K562 (cell line): Measurements from ENCODE around the gene TM7SF2. TPM values are rescaled to one million over a fixed set of nuclear protein-coding genes. Genes with fewer than 3 reads are reported as not detected.

Source experiments
- BCL6 ChIP-seq: fragments of 250-450 bp; sonication (Bioruptor Pico); IDR thresholded peaks from 2 replicates; pipeline ENCODE4 v1.4.0; 2020
- CAMTA2 ChIP-seq: fragments of 250-450 bp; sonication (Bioruptor Pico); conservative IDR thresholded peaks from 2 replicates; pipeline ENCODE4 v1.5.1; 2022
- CBX5 ChIP-seq: IDR thresholded peaks from 2 replicates; pipeline ENCODE4 v1.6.1; 2014; ENCODE audit warnings: low read depth, borderline replicate concordance
- DIDO1 ChIP-seq: fragments of 450-650 bp; IDR thresholded peaks from 2 replicates; pipeline ENCODE4 v1.6.1; 2016; ENCODE audit warnings: low read depth, missing biosample characterization, missing genetic modification characterization
- EP300 ChIP-seq: IDR thresholded peaks from 2 replicates; pipeline ENCODE4 v1.6.1; 2012; ENCODE audit warnings: low read length, improper control_type of control experiment
- ILK ChIP-seq: fragments of 450-650 bp; IDR thresholded peaks from 2 replicates; pipeline ENCODE4 v1.6.1; 2016; ENCODE audit warnings: missing genetic modification characterization, low read depth, mild to moderate bottlenecking, missing compliant biosample characterization, moderate library complexity, borderline replicate concordance
- IRF2 ChIP-seq: sonication (generic); formaldehyde crosslinking; IDR thresholded peaks from 2 replicates; pipeline ENCODE4 v1.8.1; 2022; ENCODE audit warnings: mild to moderate bottlenecking, missing genetic modification reagents
- MCM2 ChIP-seq: fragments of 450-650 bp; IDR thresholded peaks from 2 replicates; pipeline ENCODE4 v1.6.1; 2017; ENCODE audit warnings: low read depth, mild to moderate bottlenecking
- RBBP5 ChIP-seq: fragments of 200-600 bp; sonication (generic); IDR thresholded peaks from 2 replicates; pipeline ENCODE4 v1.6.1; 2012; ENCODE audit warnings: borderline replicate concordance, mild to moderate bottlenecking, low read length, control low read depth, inconsistent platforms; ENCODE audit not compliant: insufficient read depth, poor library complexity, severe bottlenecking
- SAP30 ChIP-seq: fragments of 200-600 bp; sonication (generic); IDR thresholded peaks from 2 replicates; pipeline ENCODE4 v1.6.1; 2012; ENCODE audit warnings: borderline replicate concordance, low read depth, mild to moderate bottlenecking, moderate library complexity, low read length, control low read depth, inconsistent platforms; ENCODE audit not compliant: insufficient read depth, poor library complexity, severe bottlenecking
- SIX5 ChIP-seq, 2 experiments: IDR thresholded peaks; 2 replicates each; pipeline ENCODE4 v1.6.1; 2011; ENCODE audit warnings: low read length in 2 of 2, borderline replicate concordance in 1 of 2, low read depth in 1 of 2, mild to moderate bottlenecking in 1 of 2, moderate library complexity in 1 of 2; ENCODE audit not compliant: insufficient read depth in 1 of 2
- SREBF1 ChIP-seq: fragments of 150-350 bp; IDR thresholded peaks from 2 replicates; pipeline ENCODE4 v1.6.1; 2014; ENCODE audit warnings: antibody characterized with exemption, low read depth, low read length, borderline replicate concordance
- TAF1 ChIP-seq: IDR thresholded peaks from 2 replicates; pipeline ENCODE4 v1.6.1; 2011; ENCODE audit warnings: mild to moderate bottlenecking, low read length, moderate library complexity; ENCODE audit not compliant: insufficient read depth, control insufficient read depth, severe bottlenecking; ENCODE audit errors: extremely low read depth
- THRAP3 ChIP-seq: fragments of 450-650 bp; IDR thresholded peaks from 2 replicates; pipeline ENCODE4 v1.6.1; 2016; ENCODE audit warnings: mild to moderate bottlenecking, inconsistent platforms, borderline replicate concordance
- WHSC1 ChIP-seq: IDR thresholded peaks from one replicate; pipeline ENCODE4 v1.6.1; 2012; ENCODE audit warnings: low read length, control low read depth, inconsistent platforms
- XRCC4 ChIP-seq: IDR thresholded peaks from one replicate; pipeline ENCODE4 v1.6.1; 2011; ENCODE audit not compliant: insufficient read depth, insufficient read length; ENCODE audit errors: extremely low read depth
- ZNF197 ChIP-seq: fragments of 200-800 bp; sonication (Bioruptor generic); IDR thresholded peaks from 2 replicates; pipeline ENCODE4 v1.6.1; 2016; ENCODE audit warnings: low read depth, missing genetic modification characterization, missing compliant biosample characterization
- ZNF41 ChIP-seq: fragments of 250-450 bp; sonication (Bioruptor Pico); conservative IDR thresholded peaks from 2 replicates; pipeline ENCODE4 v1.4.0; 2020; ENCODE audit warnings: mild to moderate bottlenecking
- ZNF668 ChIP-seq: fragments of 250-450 bp; sonication (Bioruptor Pico); IDR thresholded peaks from 2 replicates; pipeline ENCODE4 v1.8.0; 2022; ENCODE audit warnings: mild to moderate bottlenecking, inconsistent platforms
- ZNF699 ChIP-seq: fragments of 250-450 bp; sonication (Bioruptor Pico); IDR thresholded peaks from 2 replicates; pipeline ENCODE4 v1.8.0; 2021; ENCODE audit warnings: mild to moderate bottlenecking, moderate library complexity; ENCODE audit not compliant: insufficient replicate concordance
- polyA plus RNA-seq, 8 experiments: library from polyadenylated mRNA; depleted of rRNA in 4 of 8; stranded (reverse) in 5 of 8; unstranded in 3 of 8; fragments of >200 nt; fragmentation: Nextera tagmentation in 2 of 8; fragmentation: Illumina TruSeq in 1 of 8; extraction: Ambion mirVana in 2 of 8; extraction: Trizol in 1 of 8; gene quantifications; 2 replicates each; pipeline versions ENCODE4 v1.2.1 to v1.2.3, GENCODE V29; 2011 to 2014; ENCODE audit warnings: inconsistent platforms in 1 of 8, missing spikeins in 1 of 8
- total RNA-seq, 7 experiments: library from RNA; depleted of rRNA in 6 of 7; stranded (reverse); fragments of >200 nt in 6 of 7; fragmentation: Illumina TruSeq in 2 of 7; extraction: Trizol in 2 of 7; gene quantifications; 2 replicates each; pipeline versions ENCODE4 v1.2.1 to v1.2.3, GENCODE V29; 2011 to 2021; ENCODE audit warnings: low replicate concordance in 1 of 7
- TF ChIP-seq, protein P1 (sequence below): fragments of 450-650 bp; formaldehyde crosslinking; conservative IDR thresholded peaks from 2 replicates; pipeline ENCODE4 v1.4.0; 2022; ENCODE audit warnings: mild to moderate bottlenecking, missing genetic modification characterization
- TF ChIP-seq, protein P2 (sequence below): sonication (generic); formaldehyde crosslinking; IDR thresholded peaks from 2 replicates; pipeline ENCODE4 v1.8.0; 2022; ENCODE audit warnings: mild to moderate bottlenecking, missing genetic modification reagents
- TF ChIP-seq, protein P3 (sequence below): fragments of 450-650 bp; IDR thresholded peaks from 2 replicates; pipeline ENCODE4 v1.6.1; 2016

Gene TM7SF2
- total and polyA plus RNA-seq, 9 of the 15 experiments (the other 6 are each of a cell fraction or from before 2014, with no cell fraction given) = 1.2 to 22.0 (median 14.3) TPM

DNA sequence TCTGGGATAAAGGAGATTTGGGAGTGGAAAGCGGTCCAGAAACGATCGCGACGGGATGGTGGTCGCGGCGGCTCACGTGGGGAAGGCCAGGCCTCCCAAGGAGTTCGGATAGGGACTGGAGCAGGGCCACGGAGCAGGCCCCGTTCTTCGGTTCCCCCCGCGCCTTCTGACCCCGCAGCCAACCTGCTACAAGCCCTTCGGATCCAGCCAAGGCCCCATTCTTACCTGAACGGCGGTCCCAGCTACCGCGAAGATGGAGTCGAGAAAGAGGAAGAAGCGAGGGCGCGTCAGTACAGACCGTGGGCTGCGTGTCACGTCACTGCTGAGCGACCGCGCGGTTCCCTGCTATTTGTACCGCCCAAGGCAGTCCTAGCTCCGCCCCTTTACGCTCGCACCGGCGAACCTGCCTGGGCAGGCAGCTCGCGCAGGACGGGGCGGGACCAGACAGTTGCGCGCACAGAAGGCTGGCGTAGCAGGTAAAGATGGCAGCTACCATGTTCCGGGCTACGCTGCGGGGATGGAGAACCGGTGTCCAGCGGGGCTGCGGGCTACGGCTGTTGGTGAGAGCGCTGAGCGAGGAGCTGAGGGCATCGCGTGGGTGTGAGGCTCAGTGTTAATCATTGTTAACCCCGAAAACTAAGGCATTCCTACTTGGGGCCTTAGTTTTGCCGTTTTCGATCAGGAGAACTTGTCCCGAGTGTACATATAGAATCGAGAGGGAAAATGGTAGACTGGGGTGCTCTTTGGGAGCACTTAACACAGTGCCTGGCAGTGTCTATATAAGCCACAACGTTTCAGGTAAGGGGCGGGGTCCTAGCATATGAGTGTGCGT is 10.4 kb downstream of the TM7SF2 start, which contains the start of the genes FAU and MRPL49 (continued):
- TF ChIP-seq, protein P1, sequence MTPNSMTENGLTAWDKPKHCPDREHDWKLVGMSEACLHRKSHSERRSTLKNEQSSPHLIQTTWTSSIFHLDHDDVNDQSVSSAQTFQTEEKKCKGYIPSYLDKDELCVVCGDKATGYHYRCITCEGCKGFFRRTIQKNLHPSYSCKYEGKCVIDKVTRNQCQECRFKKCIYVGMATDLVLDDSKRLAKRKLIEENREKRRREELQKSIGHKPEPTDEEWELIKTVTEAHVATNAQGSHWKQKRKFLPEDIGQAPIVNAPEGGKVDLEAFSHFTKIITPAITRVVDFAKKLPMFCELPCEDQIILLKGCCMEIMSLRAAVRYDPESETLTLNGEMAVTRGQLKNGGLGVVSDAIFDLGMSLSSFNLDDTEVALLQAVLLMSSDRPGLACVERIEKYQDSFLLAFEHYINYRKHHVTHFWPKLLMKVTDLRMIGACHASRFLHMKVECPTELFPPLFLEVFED = no peak
- TF ChIP-seq SIX5 (IDR thresholded peaks at IDR 0.05; ENCODE audit: borderline replicate concordance in 1 of 2, insufficient read depth in 1 of 2, low read depth in 1 of 2, low read length in 2 of 2) (no peak), SREBF1 (no peak), RBBP5 (peak; percentile 89), ILK (no peak), ZNF41 (no peak), IRF2 (CRISPR knock-in tag) (no peak), CAMTA2 (CRISPR knock-in tag) (no peak), ZNF197 (no peak), CBX5 (no peak), ZNF668 (CRISPR knock-in tag) (no peak), DIDO1 (tag) (no peak), ZNF699 (no peak), SAP30 (peak; percentile 53), BCL6 (CRISPR knock-in tag) (no peak), THRAP3 (no peak), WHSC1 (no peak), TAF1 (peak; percentile 98), MCM2 (no peak), EP300 (0 out of 2 replicates have a peak, but pooled peaks have one; percentile 21), XRCC4 (no peak)
- TF ChIP-seq, protein P2, sequence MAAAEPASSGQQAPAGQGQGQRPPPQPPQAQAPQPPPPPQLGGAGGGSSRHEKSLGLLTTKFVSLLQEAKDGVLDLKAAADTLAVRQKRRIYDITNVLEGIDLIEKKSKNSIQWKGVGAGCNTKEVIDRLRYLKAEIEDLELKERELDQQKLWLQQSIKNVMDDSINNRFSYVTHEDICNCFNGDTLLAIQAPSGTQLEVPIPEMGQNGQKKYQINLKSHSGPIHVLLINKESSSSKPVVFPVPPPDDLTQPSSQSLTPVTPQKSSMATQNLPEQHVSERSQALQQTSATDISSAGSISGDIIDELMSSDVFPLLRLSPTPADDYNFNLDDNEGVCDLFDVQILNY (CRISPR knock-in tag) = peak; percentile 80; the same call in 1 of the 2 replicates
- TF ChIP-seq, protein P3, sequence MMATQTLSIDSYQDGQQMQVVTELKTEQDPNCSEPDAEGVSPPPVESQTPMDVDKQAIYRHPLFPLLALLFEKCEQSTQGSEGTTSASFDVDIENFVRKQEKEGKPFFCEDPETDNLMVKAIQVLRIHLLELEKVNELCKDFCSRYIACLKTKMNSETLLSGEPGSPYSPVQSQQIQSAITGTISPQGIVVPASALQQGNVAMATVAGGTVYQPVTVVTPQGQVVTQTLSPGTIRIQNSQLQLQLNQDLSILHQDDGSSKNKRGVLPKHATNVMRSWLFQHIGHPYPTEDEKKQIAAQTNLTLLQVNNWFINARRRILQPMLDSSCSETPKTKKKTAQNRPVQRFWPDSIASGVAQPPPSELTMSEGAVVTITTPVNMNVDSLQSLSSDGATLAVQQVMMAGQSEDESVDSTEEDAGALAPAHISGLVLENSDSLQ = peak; percentile 78
